WTC11 (cell line): ENCODE data around the gene CTNS. TPM values are rescaled to one million over a fixed set of nuclear protein-coding genes. Genes with fewer than 3 reads are reported as not detected.

Experiments
- ATAC-seq: fragments of 200-7000 bp; cut with Tn5 transposase; 2 replicates; pipeline ENCODE4 v1.10.0; 2021; ENCODE audit warnings: mild to moderate bottlenecking, moderate library complexity
- CTCF ChIA-PET: fragments of 300-600 bp; sonication (Branson Sonifier 250); formaldehyde crosslinking; loops from one replicate; lab custom pipeline; 2021; ENCODE audit warnings: antibody characterized with exemption; lab: Charles Lee
- POLR2A ChIA-PET: fragments of 350-600 bp; sonication (Branson Sonifier 250); formaldehyde crosslinking; loops from one replicate; lab custom pipeline; 2021; ENCODE audit warnings: antibody characterized with exemption; lab: Charles Lee
- DNase-seq: peaks from one replicate; pipeline ENCODE4 v3.0.0; 2021; ENCODE audit warnings: low spot score
- H3K27ac Mint-ChIP-seq: 2 replicates; pipeline ENCODE4 v1.8.0; 2021; ENCODE audit warnings: mixed read lengths
- H3K27me3 Mint-ChIP-seq: 2 replicates; pipeline ENCODE4 v1.8.0; 2021; ENCODE audit warnings: low read depth, mild to moderate bottlenecking, moderate library complexity, mixed read lengths
- H3K36me3 Mint-ChIP-seq: 2 replicates; pipeline ENCODE4 v1.8.0; 2021; ENCODE audit warnings: mixed read lengths
- H3K4me1 Mint-ChIP-seq: 2 replicates; pipeline ENCODE4 v1.8.0; 2022; ENCODE audit warnings: mixed read lengths
- H3K4me3 Mint-ChIP-seq: 2 replicates; pipeline ENCODE4 v1.8.0; 2021; ENCODE audit warnings: mild to moderate bottlenecking, moderate library complexity, mixed read lengths
- H3K9me3 Mint-ChIP-seq: 2 replicates; pipeline ENCODE4 v1.8.0; 2021; ENCODE audit warnings: mixed read lengths
- CDX4 ChIP-seq: fragments of 250-450 bp; sonication (Bioruptor Pico); IDR thresholded peaks from 2 replicates; pipeline ENCODE4 v1.9.0; 2021; ENCODE audit warnings: moderate library complexity, mild to moderate bottlenecking, inconsistent platforms, borderline replicate concordance
- CREB1 ChIP-seq: sonication (generic); formaldehyde crosslinking; IDR thresholded peaks from 2 replicates; pipeline ENCODE4 v1.8.0; 2023; ENCODE audit warnings: mild to moderate bottlenecking, missing genetic modification reagents
- CTCF ChIP-seq: fragments of 200-600 bp; IDR thresholded peaks from 2 replicates; pipeline ENCODE4 v1.8.0; 2022; ENCODE audit warnings: antibody characterized with exemption
- HMGA2 ChIP-seq: fragments of 250-450 bp; sonication (Bioruptor Pico); IDR thresholded peaks from 2 replicates; pipeline ENCODE4 v1.4.0; 2021; ENCODE audit warnings: mild to moderate bottlenecking, moderate library complexity
- IRF2 ChIP-seq: sonication (generic); formaldehyde crosslinking; IDR thresholded peaks from 2 replicates; pipeline ENCODE4 v1.8.0; 2022; ENCODE audit warnings: low read depth, missing genetic modification reagents, borderline replicate concordance
- MYBL2 ChIP-seq: sonication (generic); formaldehyde crosslinking; IDR thresholded peaks from 2 replicates; pipeline ENCODE4 v1.8.1; 2023; ENCODE audit warnings: mild to moderate bottlenecking, moderate library complexity, missing genetic modification reagents
- NFYB ChIP-seq: sonication (generic); formaldehyde crosslinking; conservative IDR thresholded peaks from 2 replicates; pipeline ENCODE4 v1.8.0; 2022; ENCODE audit warnings: low read depth, missing genetic modification reagents
- RORB ChIP-seq: fragments of 250-450 bp; sonication (Bioruptor Pico); IDR thresholded peaks from 2 replicates; pipeline ENCODE4 v1.9.0; 2021; ENCODE audit warnings: mild to moderate bottlenecking
- SOX15 ChIP-seq: fragments of 250-450 bp; sonication (Bioruptor Pico); IDR thresholded peaks from 2 replicates; pipeline ENCODE4 v1.9.0; 2021; ENCODE audit warnings: mild to moderate bottlenecking
- SP1 ChIP-seq: sonication (generic); formaldehyde crosslinking; conservative IDR thresholded peaks from 2 replicates; pipeline ENCODE4 v1.8.1; 2022; ENCODE audit warnings: missing genetic modification reagents
- STAT6 ChIP-seq: sonication (generic); formaldehyde crosslinking; conservative IDR thresholded peaks from 2 replicates; pipeline ENCODE4 v1.8.1; 2023; ENCODE audit warnings: mild to moderate bottlenecking, low read depth, missing genetic modification reagents, moderate library complexity
- USF1 ChIP-seq: sonication (generic); formaldehyde crosslinking; IDR thresholded peaks from 2 replicates; pipeline ENCODE4 v1.8.0; 2022; ENCODE audit warnings: mild to moderate bottlenecking, missing genetic modification reagents
- ZBTB21 ChIP-seq: sonication (generic); formaldehyde crosslinking; IDR thresholded peaks from 2 replicates; pipeline ENCODE4 v1.8.1; 2023; ENCODE audit warnings: mild to moderate bottlenecking, missing genetic modification reagents, borderline replicate concordance
- ZNF121 ChIP-seq: sonication (generic); formaldehyde crosslinking; IDR thresholded peaks from 2 replicates; pipeline ENCODE4 v1.8.0; 2023; ENCODE audit warnings: missing genetic modification reagents
- ZNF138 ChIP-seq: sonication (generic); formaldehyde crosslinking; conservative IDR thresholded peaks from 2 replicates; pipeline ENCODE4 v1.8.1; 2022; ENCODE audit warnings: mild to moderate bottlenecking, moderate library complexity, missing genetic modification reagents
- ZNF232 ChIP-seq: sonication (generic); formaldehyde crosslinking; IDR thresholded peaks from 2 replicates; pipeline ENCODE4 v1.8.0; 2022; ENCODE audit warnings: mild to moderate bottlenecking, missing genetic modification reagents
- ZNF263 ChIP-seq: sonication (generic); formaldehyde crosslinking; IDR thresholded peaks from 2 replicates; pipeline ENCODE4 v1.8.1; 2022; ENCODE audit warnings: low read depth, mild to moderate bottlenecking, moderate library complexity, missing genetic modification reagents
- ZNF423 ChIP-seq: fragments of 250-450 bp; sonication (Bioruptor Pico); IDR thresholded peaks from 2 replicates; pipeline ENCODE4 v2.1.2; 2022; ENCODE audit warnings: mild to moderate bottlenecking, moderate library complexity
- ZNF425 ChIP-seq: fragments of 250-450 bp; sonication (Bioruptor Pico); conservative IDR thresholded peaks from 2 replicates; pipeline ENCODE4 v1.9.0; 2021; ENCODE audit warnings: mild to moderate bottlenecking
- ZNF512 ChIP-seq: sonication (generic); formaldehyde crosslinking; IDR thresholded peaks from 2 replicates; pipeline ENCODE4 v1.8.1; 2022; ENCODE audit warnings: missing genetic modification reagents, borderline replicate concordance
- ZSCAN18 ChIP-seq: fragments of 250-450 bp; sonication (Bioruptor Pico); IDR thresholded peaks from 2 replicates; pipeline ENCODE4 v2.1.2; 2022; ENCODE audit warnings: mild to moderate bottlenecking, moderate library complexity
- total RNA-seq: library from RNA; stranded (reverse); gene quantifications from 3 replicates; pipeline ENCODE4 v1.2.3, GENCODE V29; 2021

The CTNS gene
- total RNA-seq, 1 experiment from 2014 or later: 10.7 TPM

- Mint-ChIP-seq H3K27ac (no peak overlapping the region; the same call in 1 of the 2 replicates), H3K27me3 (no peaks in the 10 kb centered on the region; the same call in 1 of the 2 replicates), H3K4me3 (no peak overlapping the region), H3K36me3 (peaks cover 5% of the 10 kb centered on the region), H3K4me1 (no peaks in the 10 kb centered on the region), H3K9me3 (no peaks in the 10 kb centered on the region)
- POLR2A ChIA-PET: interaction anchor here (0.6 kb wide), 1 partner anchor 31 kb away, joined by 4 read pairs; no protein-coding TSS in a partner anchor
- DNase-seq (no peak), ATAC-seq (no peak)
- TF ChIP-seq SP1 (CRISPR knock-in tag) (no peak), RORB (CRISPR knock-in tag) (no peak), STAT6 (no peak), USF1 (CRISPR knock-in tag) (no peak), CDX4 (no peak), ZBTB21 (CRISPR knock-in tag) (no peak), ZNF425 (CRISPR knock-in tag) (no peak)
- CTCF ChIA-PET: interaction anchor here (2.0 kb wide), 1 partner anchor 9 kb away, joined by 6 read pairs; no protein-coding TSS in a partner anchor
These were observed 32.7 kb upstream of the CTNS start for GRCh38 chr17:3603870-3604259.

- POLR2A ChIA-PET: no interaction called here
- H3K9me3 Mint-ChIP-seq: no peaks in the 10 kb centered on the region
- no peak for ATAC-seq
- no peak overlapping the region for H3K4me3 Mint-ChIP-seq
- no peak for TF ChIP-seq ZSCAN18 (CRISPR knock-in tag)
- TF ChIP-seq, all 79 proteins: peak for 0
- Mint-ChIP-seq H3K36me3 (peaks cover 42% of the 10 kb centered on the region), H3K4me1 (no peaks in the 10 kb centered on the region), H3K27ac (no peak overlapping the region), H3K27me3 (no peaks in the 10 kb centered on the region; the same call in 1 of the 2 replicates)
- CTCF ChIA-PET: no interaction called here
- DNase-seq: no peak
These were observed 26.9 kb upstream of the CTNS start for GRCh38 chr17:3609689-3610088.

- ATAC-seq: no peak
- no peak for DNase-seq
- ChIA-PET POLR2A (no interaction called here), CTCF (no interaction called here)
- H3K36me3 Mint-ChIP-seq: peaks cover 51% of the 10 kb centered on the region
- H3K4me1 Mint-ChIP-seq: no peaks in the 10 kb centered on the region
- no peak overlapping the region; the same call in 1 of the 2 replicates for H3K27ac Mint-ChIP-seq
- H3K4me3 Mint-ChIP-seq: no peak overlapping the region
- no peaks in the 10 kb centered on the region for H3K27me3 Mint-ChIP-seq
- no peaks in the 10 kb centered on the region for H3K9me3 Mint-ChIP-seq
- no peak for TF ChIP-seq ZNF232 (CRISPR knock-in tag)
- TF ChIP-seq USF1 (CRISPR knock-in tag): no peak
- TF ChIP-seq ZBTB21 (CRISPR knock-in tag): no peak
- TF ChIP-seq ZNF138 (CRISPR knock-in tag): no peak
- no peak for TF ChIP-seq MYBL2 (CRISPR knock-in tag)
- no peak for TF ChIP-seq HMGA2 (CRISPR knock-in tag)
- no peak for TF ChIP-seq NFYB (CRISPR knock-in tag)
- no peak for TF ChIP-seq ZNF263 (CRISPR knock-in tag)
- TF ChIP-seq CTCF: no peak
- TF ChIP-seq ZNF121 (CRISPR knock-in tag): no peak
- TF ChIP-seq ZNF512: no peak
- TF ChIP-seq SOX15 (CRISPR knock-in tag): no peak
- TF ChIP-seq ZNF423: no peak
- TF ChIP-seq IRF2 (CRISPR knock-in tag): no peak
- TF ChIP-seq CREB1: no peak
These were observed 26.0 kb upstream of the CTNS start for GRCh38 chr17:3610523-3610922.
